Fibroblast of lung (primary cell): ENCODE results near the gene ELF3. TPM values are rescaled to one million over a fixed set of nuclear protein-coding genes. Genes with fewer than 3 reads are reported as not detected.
A peak's percentile ranks its signal among the peaks of the same experiment; 100 is the strongest.

Experiments
- DNase-seq, 2 donors: peaks; one replicate each; pipeline versions ENCODE4 v3.0.0 to v3.0.0-alpha.2; 2010; ENCODE audit warnings: low read depth in 2 of 2
- H2AFZ ChIP-seq: 2 replicates; pipeline ENCODE4 v1.5.1; 2012; ENCODE audit warnings: low read length, control low read depth, inconsistent platforms
- H3K27ac ChIP-seq: 2 replicates; pipeline ENCODE4 v1.5.1; 2011; ENCODE audit warnings: low read length, control low read depth; ENCODE audit not compliant: insufficient read depth
- H3K27me3 ChIP-seq: 2 replicates; pipeline ENCODE4 v1.5.1; 2011; ENCODE audit warnings: mild to moderate bottlenecking, low read length; ENCODE audit not compliant: control insufficient read depth, insufficient read depth
- H3K36me3 ChIP-seq: 2 replicates; pipeline ENCODE4 v1.5.1; 2011; ENCODE audit warnings: low read length; ENCODE audit not compliant: control insufficient read depth, insufficient read depth
- H3K4me1 ChIP-seq: 2 replicates; pipeline ENCODE4 v1.5.1; 2011; ENCODE audit warnings: low read length; ENCODE audit not compliant: control insufficient read depth, insufficient read depth; ENCODE audit errors: extremely low read depth
- H3K4me2 ChIP-seq: 2 replicates; pipeline ENCODE4 v1.5.1; 2011; ENCODE audit warnings: low read length, control low read depth; ENCODE audit not compliant: insufficient read depth; ENCODE audit errors: extremely low read depth
- H3K4me3 ChIP-seq, 4 experiments: fragments of 200-600 bp in 1 of 4; sonication (generic) in 1 of 4; replicated peaks in 1 of 4; 2 replicates each; pipeline ENCODE4 v1.5.1; 2011 to 2016; ENCODE audit warnings: low read length in 4 of 4, low read depth in 3 of 4, mild to moderate bottlenecking in 3 of 4, control low read depth in 2 of 4, inconsistent platforms in 1 of 4, mixed read lengths in 1 of 4; ENCODE audit not compliant: insufficient read depth in 1 of 4; ENCODE audit errors: control extremely low read depth in 1 of 4
- H3K79me2 ChIP-seq: 2 replicates; pipeline ENCODE4 v1.5.1; 2012; ENCODE audit warnings: mild to moderate bottlenecking, low read length, inconsistent platforms; ENCODE audit not compliant: control insufficient read depth, insufficient read depth
- H3K9ac ChIP-seq: 2 replicates; pipeline ENCODE4 v1.5.1; 2011; ENCODE audit warnings: mild to moderate bottlenecking, low read length, control low read depth; ENCODE audit not compliant: insufficient read depth
- H3K9me3 ChIP-seq: 2 replicates; pipeline ENCODE4 v1.5.1; 2012; ENCODE audit warnings: low read depth, low read length; ENCODE audit not compliant: control insufficient read depth, insufficient read depth
- H4K20me1 ChIP-seq: 2 replicates; pipeline ENCODE4 v1.5.1; 2011; ENCODE audit warnings: low read length; ENCODE audit not compliant: control insufficient read depth, insufficient read depth; ENCODE audit errors: extremely low read depth
- CTCF ChIP-seq, 2 donors: IDR thresholded peaks in 1 of 2; conservative IDR thresholded peaks in 1 of 2; 1 replicate in 1 of 2; 2 replicates in 1 of 2; pipeline ENCODE4 v1.5.1; 2011 to 2012; ENCODE audit warnings: low read length in 2 of 2, control low read depth in 1 of 2, inconsistent platforms in 1 of 2, low read depth in 1 of 2, mild to moderate bottlenecking in 1 of 2
- EZH2 ChIP-seq: IDR thresholded peaks from 2 replicates; pipeline ENCODE4 v1.5.1; 2012; ENCODE audit warnings: low read length, control low read depth, mild to moderate bottlenecking; ENCODE audit errors: missing control alignments
- polyA plus RNA-seq, 2 donors: library from polyadenylated mRNA; depleted of rRNA in 1 of 2; stranded (reverse) in 1 of 2; unstranded in 1 of 2; fragments of >200 nt; gene quantifications; 2 replicates each; pipeline ENCODE4 v1.2.1, GENCODE V29; 2011 to 2012; ENCODE audit warnings: missing spikeins in 1 of 2
- total RNA-seq: library from RNA; depleted of rRNA; stranded (reverse); fragments of >200 nt; gene quantifications from 2 replicates; pipeline ENCODE4 v1.2.1, GENCODE V29; 2014

The ELF3 gene
- total and polyA plus RNA-seq, 2 donors (not counting 1 experiment from before 2014, with no cell fraction given) = 0.12 to 0.17 TPM

DNA sequence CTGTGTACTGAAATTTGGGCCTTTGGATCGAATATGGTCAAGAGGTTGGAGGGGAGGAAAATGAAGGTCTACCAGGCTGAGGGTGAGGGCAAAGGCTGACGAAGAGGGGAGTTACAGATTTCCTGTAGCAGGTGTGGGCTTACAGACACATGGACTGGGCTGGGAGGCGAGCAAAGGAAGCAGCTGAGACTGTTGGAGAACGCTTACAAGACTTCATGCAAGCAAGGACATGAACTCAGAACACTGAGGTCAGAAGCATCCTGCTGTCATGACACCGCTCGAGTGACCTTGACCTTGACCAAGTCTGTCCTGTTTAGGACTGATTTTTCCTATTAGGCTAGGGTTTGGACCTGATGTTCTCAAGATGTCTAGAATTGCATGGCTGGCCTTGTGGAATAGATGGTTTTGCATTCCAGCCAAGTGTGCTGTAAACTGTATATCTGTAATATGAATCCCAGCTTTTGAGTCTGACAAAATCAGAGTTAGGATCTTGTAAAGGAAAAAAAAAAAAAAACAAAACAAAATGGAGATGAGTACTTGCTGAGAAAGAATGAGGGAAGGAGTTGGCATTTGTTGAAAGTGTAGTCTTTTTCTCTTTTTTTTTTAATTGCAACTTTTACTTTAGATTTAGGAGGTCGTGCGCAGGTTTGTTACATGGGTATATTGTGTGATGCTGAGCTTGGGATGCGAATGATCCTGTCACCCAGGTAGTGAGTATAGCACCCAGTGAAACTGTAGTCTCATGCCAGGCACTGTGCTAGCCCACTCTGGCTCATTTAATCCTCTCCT, 5.8 kb downstream of the ELF3 start:
- no peak overlapping the region for H3K9ac ChIP-seq
- no peaks in the 10 kb centered on the region for H4K20me1 ChIP-seq

DNA sequence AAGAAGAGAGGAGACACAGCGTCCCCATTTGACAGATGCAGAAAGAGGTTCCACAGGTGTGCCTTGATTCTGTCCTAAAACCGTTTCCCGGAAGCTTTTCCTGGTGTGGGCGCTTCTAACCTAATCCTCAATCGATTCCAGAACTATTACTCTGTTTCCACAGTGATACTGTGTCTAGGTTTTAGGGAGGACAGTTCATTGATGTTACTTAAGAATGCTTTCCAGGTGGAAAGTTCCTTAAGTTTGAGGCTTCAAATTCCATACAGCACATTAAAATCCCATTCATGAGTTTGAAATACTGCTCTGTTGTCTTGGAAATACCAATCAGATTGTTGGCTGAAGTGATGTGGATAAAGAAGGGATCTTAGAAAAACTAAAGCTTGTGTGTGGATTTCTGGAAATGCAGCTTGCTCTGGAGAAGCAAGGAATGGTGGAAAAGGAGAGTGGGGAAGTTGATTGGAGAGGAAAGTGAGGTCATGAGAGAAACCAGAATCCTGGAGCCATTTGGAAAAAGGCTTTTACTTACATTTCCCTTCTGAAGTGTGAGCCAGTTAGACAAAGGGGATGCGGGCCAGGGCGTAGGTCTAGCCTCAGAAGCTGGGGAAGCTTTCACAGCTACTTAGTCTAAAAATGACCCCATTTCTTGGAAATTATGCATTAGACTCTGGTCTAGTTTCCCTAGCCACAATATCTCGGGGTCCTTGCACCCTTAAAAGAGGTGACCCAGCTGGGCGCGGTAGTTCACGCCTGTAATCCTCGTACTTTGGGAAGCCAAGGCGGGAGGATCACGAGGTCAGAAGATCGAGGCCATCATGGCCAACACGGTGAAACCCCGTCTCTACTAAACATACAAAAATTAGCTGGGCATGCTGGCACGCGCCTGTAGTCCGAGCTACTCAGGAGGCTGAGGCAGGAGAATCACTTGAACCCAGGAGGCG, 6.7 kb downstream of the ELF3 start:
- H3K36me3 ChIP-seq = no peaks in the 10 kb centered on the region
- no peaks in the 10 kb centered on the region for H3K4me1 ChIP-seq
- no peak overlapping the region for H3K4me3 ChIP-seq
- no peak overlapping the region for H3K9ac ChIP-seq
- no peak overlapping the region for H3K4me2 ChIP-seq
- H3K27me3 ChIP-seq = peaks cover 7% of the 10 kb centered on the region
- H3K9me3 ChIP-seq = no peaks in the 10 kb centered on the region
- TF ChIP-seq CTCF (conservative IDR thresholded peaks at IDR 0.05 in 1 of 2, IDR thresholded peaks at IDR 0.05 in 1 of 2; ENCODE audit: low read depth in 1 of 2, low read length in 2 of 2) (no peak), EZH2 (no peak)
- DNase-seq = no peak
- H3K27ac ChIP-seq = no peak overlapping the region
- no peaks in the 10 kb centered on the region for H4K20me1 ChIP-seq
- H2AFZ ChIP-seq = no peak overlapping the region
- no peaks in the 10 kb centered on the region for H3K79me2 ChIP-seq

More for the DNA sequence above, 5.8 kb downstream of the ELF3 start:
- no peaks in the 10 kb centered on the region for H3K9me3 ChIP-seq
- no peak overlapping the region for H3K4me2 ChIP-seq
- no peak overlapping the region for H3K27ac ChIP-seq
- H3K79me2 ChIP-seq = no peaks in the 10 kb centered on the region
- no peak for TF ChIP-seq CTCF (conservative IDR thresholded peaks at IDR 0.05 in 1 of 2, IDR thresholded peaks at IDR 0.05 in 1 of 2; ENCODE audit: low read depth in 1 of 2, low read length in 2 of 2)
- TF ChIP-seq EZH2 = no peak
- DNase-seq = peak; percentile 31 to 71
- H3K4me1 ChIP-seq = no peaks in the 10 kb centered on the region
- no peaks in the 10 kb centered on the region for H3K36me3 ChIP-seq
- peaks cover 7% of the 10 kb centered on the region for H3K27me3 ChIP-seq
- H2AFZ ChIP-seq = no peak overlapping the region
- no peak overlapping the region for H3K4me3 ChIP-seq
